NCI-H345 treated with DMSO at 0.1 percent for 48 hours (cell line): ENCODE data around the gene ZNF208.
"Not testable (repeated sequence)": the region's sequence is repeated elsewhere in the genome, so short reads cannot be mapped to it uniquely, and the experiment has no call there.

Experiments used
- DNase-seq: peaks from one replicate; lab custom pipeline; 2025; ENCODE audit not compliant: unreplicated experiment; lab: John Stamatoyannopoulos, UW

Gene ZNF208

GRCh38 chr19:22010437-22011143, at the start of gene ZNF208:
ZNF208 (minus strand) TSS chr19:22010943; CDS start chr19:22010794, 149 bp downstream.
- not testable (repeated sequence) for DNase-seq

DNA sequence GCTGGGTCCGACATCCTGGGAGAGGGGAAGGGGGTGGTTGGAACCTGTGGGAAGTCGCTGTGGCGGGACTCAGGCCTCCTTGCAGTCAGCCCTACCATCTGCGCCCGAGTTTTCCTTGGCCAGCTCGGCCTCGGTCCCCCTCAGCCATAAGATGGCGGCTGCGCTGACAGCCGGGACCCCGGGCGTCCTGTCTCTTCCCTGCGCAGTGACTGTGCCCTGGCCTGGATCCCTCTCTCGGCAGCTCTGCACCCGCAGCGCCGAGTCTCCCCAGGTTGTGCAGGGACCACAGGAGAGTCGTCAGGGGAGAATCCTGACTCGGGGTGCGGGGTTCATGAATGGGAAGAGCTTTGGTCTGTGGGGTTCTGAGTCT, 41.9 kb upstream of the ZNF208 start:
- no peak for DNase-seq

DNA sequence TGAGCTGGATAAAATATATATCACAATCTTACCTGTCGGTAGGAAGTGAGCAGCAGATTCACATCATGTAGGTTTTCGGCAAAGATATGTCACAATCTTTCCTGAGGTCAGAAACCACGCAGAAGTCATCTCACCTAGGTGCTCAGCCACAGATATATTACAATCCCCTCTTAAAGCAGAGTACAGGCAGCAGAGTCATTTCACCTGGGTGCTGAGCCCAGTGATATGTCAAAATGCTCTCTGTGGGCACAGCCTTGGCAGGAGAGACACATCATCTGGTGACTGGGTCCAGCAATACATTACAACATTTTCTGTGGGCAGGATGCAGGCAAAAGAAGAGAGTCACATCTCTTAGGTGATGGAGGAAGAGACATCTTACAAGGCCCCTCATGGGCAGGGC, 30.4 kb upstream of the ZNF208 start:
- not testable (repeated sequence) for DNase-seq

GRCh38 chr19:22030680-22031079, 19.9 kb upstream of the ZNF208 start:
- no peak for DNase-seq

DNA sequence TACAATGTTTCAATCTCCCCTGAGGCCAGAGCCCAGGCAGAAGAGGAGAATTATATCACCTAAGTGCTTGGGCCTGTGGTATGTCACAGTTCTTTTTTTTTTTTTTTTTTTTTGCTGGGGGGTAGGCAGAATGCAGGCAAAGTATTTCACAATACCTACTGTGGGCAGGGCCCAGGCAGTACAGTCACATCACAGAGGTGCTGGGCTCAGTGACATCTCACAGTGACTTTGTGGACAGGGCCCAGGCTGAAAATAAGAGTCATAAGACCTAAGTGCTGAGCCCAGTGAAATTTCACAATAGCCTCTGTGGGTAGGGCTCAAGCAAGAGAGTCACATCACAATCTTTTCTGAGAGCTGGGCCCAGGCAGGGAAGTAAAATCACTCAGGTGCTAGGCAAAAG, 15.9 kb upstream of the ZNF208 start:
- no peak for DNase-seq

GRCh38 chr19:22025539-22025938, 14.8 kb upstream of the ZNF208 start:
- not testable (repeated sequence) for DNase-seq

GRCh38 chr19:21970466-21970865, 40.3 kb downstream of the ZNF208 start:
- no peak for DNase-seq

DNA sequence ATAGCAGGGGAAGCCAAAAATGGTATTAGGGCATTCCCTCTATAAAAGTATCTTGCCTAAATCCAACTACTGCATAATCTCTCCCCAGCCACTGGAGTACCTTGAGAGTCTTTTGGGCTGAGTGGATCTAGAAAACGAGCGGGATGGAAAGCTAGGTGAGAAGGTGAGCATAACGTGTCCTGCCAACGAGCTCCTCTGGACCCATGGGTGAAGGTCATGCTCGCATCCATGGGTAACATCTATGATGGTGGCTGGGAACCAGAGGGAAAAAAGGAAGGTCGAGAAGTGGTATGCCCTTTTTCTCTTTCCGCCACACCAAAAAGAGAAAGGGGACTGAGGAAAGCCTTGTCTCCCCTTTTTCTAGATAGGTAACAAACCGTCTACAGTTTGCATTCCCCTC, 63.0 kb downstream of the ZNF208 start:
- DNase-seq: no peak

GRCh38 chr19:21940684-21941083, 70.1 kb downstream of the ZNF208 start:
- DNase-seq: no peak

GRCh38 chr19:21934593-21934992, 76.2 kb downstream of the ZNF208 start:
- no peak for DNase-seq

DNA sequence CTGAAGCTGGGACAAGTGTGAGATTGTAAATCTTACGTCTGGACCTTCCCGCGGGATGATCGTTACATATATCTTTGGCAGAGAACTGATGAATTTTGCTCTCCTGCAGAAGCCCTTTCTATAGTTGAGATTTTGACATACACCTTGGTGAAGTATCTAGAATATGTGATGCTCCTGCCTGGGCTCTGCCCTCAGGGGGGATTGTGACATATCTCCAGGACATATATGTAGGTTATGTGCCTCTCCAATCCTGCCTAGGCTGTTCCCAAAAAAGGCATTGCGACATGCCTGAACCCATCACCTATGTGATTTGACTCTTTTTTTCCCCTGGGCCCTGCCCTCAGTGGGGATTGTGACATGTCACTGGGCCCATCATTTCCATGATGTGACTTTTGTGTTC, 76.6 kb downstream of the ZNF208 start:
- no peak for DNase-seq

GRCh38 chr19:21922276-21922675, 88.5 kb downstream of the ZNF208 start:
- DNase-seq: no peak

GRCh38 chr19:21921691-21922180, 89.0 kb downstream of the ZNF208 start:
- DNase-seq: no peak

- DNase-seq: no peak
Measured at GRCh38 chr19:21915411-21915810, 95.3 kb downstream of the ZNF208 start.

GRCh38 chr19:21912654-21913053, 98.1 kb downstream of the ZNF208 start:
- DNase-seq: no peak

GRCh38 chr19:21910318-21910717, 100.4 kb downstream of the ZNF208 start:
- DNase-seq: no peak

DNA sequence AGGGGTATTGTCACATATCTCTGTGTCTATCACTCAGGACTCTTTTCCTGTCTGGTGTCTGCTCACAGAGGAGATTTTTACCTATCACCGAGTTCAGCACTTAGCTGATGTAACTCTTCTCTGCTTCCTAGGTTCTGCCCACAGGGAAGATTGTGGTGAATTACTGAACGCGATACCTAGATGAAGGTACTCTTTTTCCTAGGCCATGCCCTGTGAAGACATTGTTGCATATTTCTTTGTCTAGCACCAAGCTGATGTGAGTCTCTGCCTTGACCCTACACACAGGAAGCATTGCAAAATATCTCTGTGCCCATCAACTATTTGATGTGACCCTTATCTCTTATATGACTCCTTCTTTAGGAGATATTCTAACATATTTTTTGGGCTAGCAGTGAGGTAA, 102.7 kb downstream of the ZNF208 start:
- DNase-seq: no peak

GRCh38 chr19:21907516-21907915, 103.2 kb downstream of the ZNF208 start:
- no peak for DNase-seq

- no peak for DNase-seq
Measured at GRCh38 chr19:21902571-21902970, 108.2 kb downstream of the ZNF208 start.

GRCh38 chr19:21901861-21902260, 108.9 kb downstream of the ZNF208 start:
- no peak for DNase-seq

DNA sequence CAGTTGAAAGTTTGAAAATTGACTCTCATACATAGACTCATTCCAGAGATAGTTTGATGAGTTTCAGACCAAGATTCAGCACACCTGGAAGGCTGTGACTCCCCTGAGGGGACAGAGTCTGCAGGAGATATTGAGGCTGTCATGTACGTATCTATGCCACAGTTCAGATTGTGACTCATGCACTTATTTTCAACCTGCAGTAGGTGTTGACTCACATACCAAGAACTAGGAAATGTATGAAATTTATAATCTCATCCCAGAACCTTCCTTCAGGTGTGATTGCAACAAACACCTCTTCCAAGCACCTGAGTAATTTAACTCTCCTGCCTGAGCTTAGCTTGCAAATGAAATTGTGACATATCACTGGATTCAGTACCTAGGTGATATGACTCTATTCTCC, 110.3 kb downstream of the ZNF208 start:
- DNase-seq: no peak

DNA sequence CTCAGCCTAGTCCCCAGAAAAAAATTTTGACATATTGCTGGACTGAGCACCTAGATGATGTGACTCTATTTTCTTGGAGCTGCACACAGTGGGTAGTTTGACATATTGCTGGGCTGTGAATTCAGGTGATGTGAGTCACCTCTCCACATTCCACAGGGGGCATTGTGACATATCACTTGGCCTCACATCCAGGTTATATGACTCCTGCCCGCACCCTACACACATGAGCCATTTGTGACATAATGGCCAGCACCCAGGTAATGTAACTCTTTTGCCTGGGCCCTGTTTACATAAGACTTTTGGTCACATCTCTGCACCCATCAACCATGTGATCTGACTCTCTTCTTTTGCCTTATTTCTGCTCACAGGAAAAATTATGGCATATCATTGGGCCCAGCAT, 119.7 kb downstream of the ZNF208 start:
- DNase-seq: no peak

- not testable (repeated sequence) for DNase-seq
Measured at GRCh38 chr19:21890017-21890416, 120.7 kb downstream of the ZNF208 start.
